KOPT-K1 (cell line): ENCODE data around the gene NT5DC1.
A peak's percentile ranks its signal among the peaks of the same experiment; 100 is the strongest.

Source experiments
- H3K27ac ChIP-seq: fragments of 200-600 bp; sonication (generic); 2 replicates; pipeline ENCODE4 v1.5.1; 2016; ENCODE audit warnings: antibody characterized with exemption, mild to moderate bottlenecking, low read depth, low read length; ENCODE audit not compliant: poor library complexity, severe bottlenecking
- H3K36me3 ChIP-seq: fragments of 200-600 bp; sonication (generic); 2 replicates; pipeline ENCODE4 v1.5.1; 2017; ENCODE audit warnings: antibody characterized with exemption, mild to moderate bottlenecking, low read length, moderate library complexity; ENCODE audit not compliant: insufficient read depth
- H3K9me3 ChIP-seq: fragments of 200-600 bp; sonication (generic); 2 replicates; pipeline ENCODE4 v1.5.1; 2017; ENCODE audit warnings: antibody characterized with exemption, low read length, mild to moderate bottlenecking; ENCODE audit not compliant: insufficient read depth, poor library complexity, severe bottlenecking

The NT5DC1 gene

GRCh38 chr6:116100419-116101301, at the start of gene NT5DC1:
Gene NT5DC1 (plus strand): TSS chr6:116100853. CDS start chr6:116100931, 78 bp downstream.
- Histone ChIP-seq H3K36me3 (no peaks in the 10 kb centered on the region), H3K27ac (peak within 1 kb of the TSS; percentile 54), H3K9me3 (peaks cover 12% of the 10 kb centered on the region)

GRCh38 chr6:116051244-116051643, 49.4 kb upstream of the NT5DC1 start:
- no peak overlapping the region for H3K27ac ChIP-seq
- H3K36me3 ChIP-seq: no peaks in the 10 kb centered on the region
- H3K9me3 ChIP-seq: no peaks in the 10 kb centered on the region

GRCh38 chr6:116055513-116055912, 45.1 kb upstream of the NT5DC1 start:
- no peak overlapping the region for H3K27ac ChIP-seq
- no peaks in the 10 kb centered on the region for H3K36me3 ChIP-seq

GRCh38 chr6:116057766-116058165, 42.9 kb upstream of the NT5DC1 start:
- H3K36me3 ChIP-seq: no peaks in the 10 kb centered on the region
- H3K27ac ChIP-seq: no peak overlapping the region
- no peaks in the 10 kb centered on the region for H3K9me3 ChIP-seq

More at GRCh38 chr6:116055513-116055912, 45.1 kb upstream of the NT5DC1 start:
- no peaks in the 10 kb centered on the region for H3K9me3 ChIP-seq

DNA sequence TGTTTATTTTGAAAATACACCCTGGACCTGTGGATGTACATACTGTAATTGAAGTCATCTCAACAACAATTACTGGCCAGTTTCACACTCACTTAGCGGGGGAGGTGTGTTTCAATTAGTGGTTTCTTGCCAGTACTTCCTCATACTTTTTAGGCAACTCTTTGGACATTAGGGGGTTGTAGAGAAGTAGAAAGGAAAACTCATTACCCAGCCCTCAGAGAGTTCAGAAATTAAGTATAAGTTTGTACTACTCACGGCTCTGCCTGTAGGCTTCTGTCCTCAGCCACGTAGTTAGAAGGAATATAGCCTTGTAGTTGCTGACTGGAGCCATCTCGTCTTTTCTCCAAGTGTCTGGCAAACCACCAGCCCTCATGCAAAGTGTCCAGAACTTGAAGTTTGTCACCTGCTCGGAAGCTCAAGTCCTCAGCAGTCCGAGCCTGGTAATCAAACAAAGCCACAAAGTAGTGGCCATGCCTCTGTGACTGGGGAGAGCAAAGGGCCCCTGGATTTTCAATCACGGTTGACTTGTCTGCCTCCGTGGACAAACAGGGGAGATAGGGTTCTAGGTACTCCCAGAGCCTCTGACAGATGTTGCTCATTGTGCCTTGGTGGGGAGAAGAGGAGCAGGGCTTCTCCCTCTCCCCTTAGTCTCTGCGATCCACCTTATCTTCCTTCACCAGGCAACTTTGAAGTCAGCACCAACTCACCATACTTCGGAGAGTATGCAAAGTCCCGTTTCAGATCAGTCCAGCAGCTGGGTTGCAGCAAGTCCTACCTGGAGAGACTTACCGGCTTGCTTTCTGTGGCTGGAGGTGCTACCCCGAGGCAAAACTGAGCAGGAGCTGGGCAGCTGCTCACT, 40.7 kb upstream of the NT5DC1 start:
- Histone ChIP-seq H3K27ac (no peak overlapping the region), H3K36me3 (no peaks in the 10 kb centered on the region), H3K9me3 (no peaks in the 10 kb centered on the region)

DNA sequence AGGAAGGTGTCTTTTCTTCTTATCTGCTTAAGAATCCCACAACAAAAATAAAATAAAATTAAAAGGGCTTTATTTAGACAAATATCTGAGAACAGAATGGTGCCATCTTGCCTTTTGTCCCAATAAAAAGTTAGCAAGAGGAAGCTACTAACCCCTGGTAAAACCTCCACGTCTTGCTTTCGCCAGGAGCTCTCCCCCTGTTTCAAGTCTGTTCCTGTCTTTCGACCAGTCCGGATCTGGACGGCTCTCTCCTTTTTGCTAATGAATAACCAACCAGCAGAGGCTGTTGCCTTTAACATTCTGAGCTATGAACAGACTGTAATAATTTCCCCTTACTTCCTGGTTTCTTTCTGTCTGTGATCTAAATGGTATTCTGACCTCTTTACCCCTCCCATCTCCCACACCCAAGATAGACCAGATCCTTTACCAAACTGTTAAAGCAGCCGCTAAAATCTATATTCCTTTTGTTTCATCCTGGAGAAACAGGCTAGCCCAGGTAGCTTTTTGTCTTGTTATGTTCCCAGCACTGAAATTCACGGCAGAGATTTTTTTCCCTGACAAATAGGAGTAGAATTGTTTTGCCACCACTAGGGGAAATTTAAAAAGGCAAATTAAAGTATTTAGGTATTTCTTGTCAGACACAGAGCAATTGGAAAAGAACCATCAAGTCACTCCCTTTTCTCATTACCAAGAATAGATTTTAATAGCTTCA, 39.9 kb upstream of the NT5DC1 start, which contains the start of gene FRK:
Gene FRK, minus strand, starts transcription at position 320 of the 712 bp plus-strand sequence. CDS start 580 bp downstream, outside the sequence.
- Histone ChIP-seq H3K36me3 (no peaks in the 10 kb centered on the region), H3K9me3 (no peaks in the 10 kb centered on the region), H3K27ac (no peak within 1 kb of the TSS)

GRCh38 chr6:116062496-116062895, 38.2 kb upstream of the NT5DC1 start:
- Histone ChIP-seq H3K9me3 (no peaks in the 10 kb centered on the region), H3K36me3 (no peaks in the 10 kb centered on the region), H3K27ac (no peak overlapping the region)

DNA sequence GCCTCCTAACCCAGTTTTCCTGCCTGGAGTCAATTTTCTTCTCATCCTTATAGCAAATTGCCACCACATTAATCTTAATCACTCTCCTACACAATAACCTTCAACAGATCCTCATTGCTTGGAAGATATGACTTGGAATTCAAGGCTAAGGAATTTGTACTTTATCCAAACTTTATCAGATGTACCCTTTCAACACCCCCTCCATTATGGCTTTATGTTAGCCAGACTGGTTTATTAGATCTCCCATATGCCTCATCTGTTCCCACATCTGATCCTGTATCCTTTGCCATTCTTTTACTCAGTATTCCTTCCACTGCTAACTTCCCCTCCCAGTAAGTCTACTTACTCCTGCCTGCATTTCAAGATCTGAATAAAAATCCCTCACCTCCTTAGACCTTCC, 36.0 kb upstream of the NT5DC1 start:
- Histone ChIP-seq H3K9me3 (no peaks in the 10 kb centered on the region), H3K36me3 (no peaks in the 10 kb centered on the region), H3K27ac (no peak overlapping the region)

- Histone ChIP-seq H3K9me3 (no peaks in the 10 kb centered on the region), H3K36me3 (no peaks in the 10 kb centered on the region), H3K27ac (no peak overlapping the region)
Observed at GRCh38 chr6:116066789-116067188, 33.9 kb upstream of the NT5DC1 start.

DNA sequence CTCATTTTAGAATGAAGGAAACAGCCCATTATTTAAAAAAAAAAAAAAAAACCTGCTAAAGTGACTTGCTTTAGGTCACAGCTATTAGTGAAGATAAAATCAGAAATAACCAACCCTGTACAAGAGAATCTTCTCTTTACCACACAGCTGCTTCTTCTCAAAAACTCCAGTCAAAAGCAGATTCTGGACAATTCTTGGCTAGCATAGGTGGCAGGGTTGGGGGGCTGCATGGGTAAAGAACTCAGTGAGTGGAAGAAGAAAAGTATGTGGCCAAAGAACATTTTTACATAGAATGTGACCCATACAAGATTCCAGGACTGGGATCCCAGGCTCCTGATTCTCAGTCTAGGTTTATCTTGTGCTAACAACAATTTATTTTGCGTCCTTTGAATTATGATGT, 30.6 kb upstream of the NT5DC1 start:
- H3K9me3 ChIP-seq: no peaks in the 10 kb centered on the region
- H3K27ac ChIP-seq: no peak overlapping the region
- H3K36me3 ChIP-seq: no peaks in the 10 kb centered on the region

DNA sequence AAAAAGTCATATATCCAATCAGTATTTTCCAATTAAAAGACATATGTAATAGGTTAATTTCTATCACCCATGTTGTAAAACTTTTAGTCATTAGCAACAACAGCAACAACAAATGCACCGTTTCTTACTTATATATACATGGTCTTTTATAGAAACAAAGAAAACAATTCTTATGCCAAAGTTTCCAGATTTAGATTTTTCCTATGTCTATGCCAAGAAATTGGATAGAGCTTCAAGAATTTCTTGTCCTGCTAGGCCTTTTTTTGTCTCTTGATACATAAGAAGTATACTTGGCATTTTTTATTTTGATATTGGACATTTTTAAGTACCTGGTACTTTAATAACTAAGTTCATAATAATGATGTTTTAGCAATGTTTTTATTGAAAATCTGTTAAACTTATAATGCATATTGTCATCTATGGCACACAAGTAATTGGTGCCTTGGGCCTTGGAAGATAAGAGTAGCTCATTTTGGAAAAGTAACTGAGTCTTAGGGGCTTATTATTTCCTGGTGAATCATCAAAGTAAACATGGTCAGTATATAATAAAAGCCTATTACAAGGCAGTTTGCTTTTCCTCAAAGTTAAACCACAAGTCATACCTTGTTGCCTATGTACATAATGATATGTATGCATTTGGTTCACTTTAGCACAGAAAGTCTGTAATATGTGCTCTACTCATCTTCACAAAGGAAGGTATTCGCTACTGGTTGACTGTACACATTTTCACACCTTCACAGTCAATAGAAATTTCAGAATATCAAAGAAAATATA, 29.9 kb upstream of the NT5DC1 start:
- Histone ChIP-seq H3K36me3 (no peaks in the 10 kb centered on the region), H3K27ac (no peak overlapping the region), H3K9me3 (no peaks in the 10 kb centered on the region)

GRCh38 chr6:116072368-116072767, 28.3 kb upstream of the NT5DC1 start:
- no peaks in the 10 kb centered on the region for H3K9me3 ChIP-seq
- H3K36me3 ChIP-seq: no peaks in the 10 kb centered on the region
- H3K27ac ChIP-seq: no peak overlapping the region

- Histone ChIP-seq H3K9me3 (no peaks in the 10 kb centered on the region), H3K27ac (no peak overlapping the region), H3K36me3 (no peaks in the 10 kb centered on the region)
Observed at GRCh38 chr6:116073765-116074440, 26.8 kb upstream of the NT5DC1 start.
